Fibroblast of the aortic adventitia (primary cell): ENCODE data around the gene EPHA7. TPM values are rescaled to one million over a fixed set of nuclear protein-coding genes. Genes with fewer than 3 reads are reported as not detected.

Experiments used
- DNase-seq: peaks from one replicate; pipeline ENCODE4 v3.0.0-alpha.2; 2010; ENCODE audit warnings: low read depth
- H3K4me3 ChIP-seq: 2 replicates; pipeline ENCODE4 v1.5.1; 2011; ENCODE audit warnings: low read depth, mild to moderate bottlenecking, control low read depth, low read length, moderate library complexity
- total RNA-seq: library from RNA; depleted of rRNA; stranded (reverse); fragments of >200 nt; gene quantifications from 2 replicates; pipeline ENCODE4 v1.2.3, GENCODE V29; 2012; ENCODE audit warnings: low replicate concordance
- TF ChIP-seq, protein P1 (sequence below): IDR thresholded peaks from 2 replicates; pipeline ENCODE4 v1.5.1; 2011; ENCODE audit warnings: mild to moderate bottlenecking, low read length, control low read depth, inconsistent platforms; ENCODE audit not compliant: insufficient read depth

The EPHA7 gene
- total RNA-seq = 0.65 and 1.5 TPM in 2 replicates

DNA sequence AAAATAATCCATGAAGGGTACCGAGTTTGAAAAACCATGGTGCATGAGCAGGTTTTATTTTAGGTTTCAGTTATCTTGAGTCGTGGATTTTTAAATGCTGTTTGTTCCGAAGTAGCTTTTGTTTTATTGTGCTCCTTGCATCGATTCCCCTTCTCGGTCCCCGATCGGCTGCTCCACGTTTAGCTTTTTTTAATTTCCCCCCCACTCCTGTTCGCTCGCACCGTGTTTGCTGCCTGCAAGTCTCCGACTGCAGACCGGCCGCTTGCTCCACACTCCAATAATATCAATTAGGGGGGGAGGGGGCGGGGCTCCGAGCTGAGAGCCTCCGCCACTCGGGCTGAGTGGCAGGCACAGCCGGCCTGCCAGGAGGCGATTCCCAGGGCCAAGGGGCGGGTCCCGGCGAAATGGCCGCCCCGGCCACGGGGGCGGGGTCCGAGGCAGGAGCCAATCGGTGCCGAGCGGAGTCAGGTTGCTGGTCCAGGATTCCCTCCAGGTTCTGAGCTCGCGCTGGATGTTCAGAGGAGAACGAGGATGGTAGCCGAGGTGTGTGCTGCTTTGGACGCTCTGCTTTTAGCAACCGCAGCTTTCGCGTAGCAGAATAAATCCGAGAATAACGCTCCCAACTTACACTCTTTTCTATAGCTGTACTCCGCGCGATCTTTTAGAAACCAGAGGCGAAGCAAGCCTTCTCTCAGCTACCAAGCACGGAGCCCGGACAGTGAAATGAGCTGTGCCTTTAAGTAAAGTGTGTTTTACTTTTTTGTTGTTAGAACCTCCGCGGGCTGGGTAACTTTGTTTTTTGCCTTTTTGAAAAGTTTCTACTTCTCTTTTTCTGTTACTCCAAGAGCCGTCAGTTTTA, at the start of gene EPHA7:
Gene EPHA7, minus strand, starts transcription at position 256 of the 859 bp plus-strand sequence. Its CDS starts 218 bp downstream, at position 38.
- TF ChIP-seq, protein P1, sequence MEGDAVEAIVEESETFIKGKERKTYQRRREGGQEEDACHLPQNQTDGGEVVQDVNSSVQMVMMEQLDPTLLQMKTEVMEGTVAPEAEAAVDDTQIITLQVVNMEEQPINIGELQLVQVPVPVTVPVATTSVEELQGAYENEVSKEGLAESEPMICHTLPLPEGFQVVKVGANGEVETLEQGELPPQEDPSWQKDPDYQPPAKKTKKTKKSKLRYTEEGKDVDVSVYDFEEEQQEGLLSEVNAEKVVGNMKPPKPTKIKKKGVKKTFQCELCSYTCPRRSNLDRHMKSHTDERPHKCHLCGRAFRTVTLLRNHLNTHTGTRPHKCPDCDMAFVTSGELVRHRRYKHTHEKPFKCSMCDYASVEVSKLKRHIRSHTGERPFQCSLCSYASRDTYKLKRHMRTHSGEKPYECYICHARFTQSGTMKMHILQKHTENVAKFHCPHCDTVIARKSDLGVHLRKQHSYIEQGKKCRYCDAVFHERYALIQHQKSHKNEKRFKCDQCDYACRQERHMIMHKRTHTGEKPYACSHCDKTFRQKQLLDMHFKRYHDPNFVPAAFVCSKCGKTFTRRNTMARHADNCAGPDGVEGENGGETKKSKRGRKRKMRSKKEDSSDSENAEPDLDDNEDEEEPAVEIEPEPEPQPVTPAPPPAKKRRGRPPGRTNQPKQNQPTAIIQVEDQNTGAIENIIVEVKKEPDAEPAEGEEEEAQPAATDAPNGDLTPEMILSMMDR = no peak
- peak; percentile 77 for DNase-seq
- H3K4me3 ChIP-seq = peak within 1 kb of the TSS; percentile 60

GRCh38 chr6:93468291-93468690, 48.9 kb upstream of the EPHA7 start:
- TF ChIP-seq, protein P1 = no peak
- H3K4me3 ChIP-seq = no peak overlapping the region
- peak; percentile 11 for DNase-seq

DNA sequence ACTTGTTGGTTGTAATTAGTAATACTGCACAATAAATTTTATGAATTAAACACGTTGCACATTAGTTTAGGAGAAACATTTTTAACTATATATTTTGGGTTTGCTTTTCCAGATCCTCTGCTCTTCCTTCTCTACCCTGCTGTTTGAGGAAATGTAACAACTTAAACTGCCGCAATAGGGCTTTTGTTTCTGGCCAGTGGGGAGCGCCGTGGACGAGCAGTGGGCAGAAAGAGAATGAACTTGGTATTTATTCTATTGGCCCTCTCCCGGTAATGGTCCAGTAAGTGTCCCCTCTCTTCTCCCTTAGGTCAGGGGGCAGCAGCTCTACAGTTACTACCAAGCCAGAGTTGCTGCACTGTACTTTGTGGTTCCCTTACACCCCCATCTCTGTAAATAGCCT, 35.2 kb upstream of the EPHA7 start:
- DNase-seq = no peak
- TF ChIP-seq, protein P1 = no peak
- no peak overlapping the region for H3K4me3 ChIP-seq

- TF ChIP-seq, protein P1 = no peak
- DNase-seq = no peak
- no peak overlapping the region for H3K4me3 ChIP-seq
Observed at GRCh38 chr6:93453956-93454355, 34.6 kb upstream of the EPHA7 start.

DNA sequence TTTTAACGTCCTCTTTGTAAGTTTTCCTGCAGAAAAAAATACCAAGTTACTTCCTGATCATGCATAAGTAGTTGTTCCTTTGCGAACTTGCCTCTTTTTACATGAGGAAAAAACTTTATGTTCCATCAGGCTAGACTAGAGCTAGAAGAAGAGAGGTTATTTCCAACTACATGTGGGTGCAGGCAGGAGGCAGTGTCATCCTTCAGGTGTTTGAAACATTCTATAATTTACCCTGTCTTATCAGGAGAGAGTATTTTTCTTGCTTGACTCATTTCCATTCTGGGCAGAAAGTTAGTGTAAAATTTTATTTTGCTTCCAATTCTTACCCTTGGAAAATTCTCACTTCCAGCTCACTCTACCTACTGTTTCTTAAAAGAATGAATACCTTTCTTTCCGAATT, 28.5 kb upstream of the EPHA7 start:
- no peak for DNase-seq
- H3K4me3 ChIP-seq = no peak overlapping the region
- TF ChIP-seq, protein P1 = no peak

DNA sequence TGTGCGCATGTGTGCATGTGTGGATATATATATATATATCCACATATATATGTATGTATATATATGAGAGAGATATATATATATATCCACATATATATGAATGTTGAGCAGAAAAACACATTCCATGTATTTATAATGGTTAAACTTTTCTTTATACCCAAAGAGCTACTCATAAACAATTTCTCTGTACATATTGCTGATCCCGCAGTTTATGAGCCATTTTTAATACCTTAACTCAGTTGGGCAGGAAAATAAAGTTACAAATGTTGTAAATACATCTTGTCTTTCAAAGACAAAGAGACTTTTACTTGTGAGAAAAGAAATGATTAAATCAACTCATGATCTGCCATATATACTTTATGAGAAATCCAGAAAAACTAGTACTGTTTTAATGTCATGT, 18.1 kb upstream of the EPHA7 start:
- TF ChIP-seq, protein P1 = no peak
- DNase-seq = no peak
- H3K4me3 ChIP-seq = no peak overlapping the region
